Panc1 (cell line): ENCODE data around the gene NEO1. TPM values are rescaled to one million over a fixed set of nuclear protein-coding genes. Genes with fewer than 3 reads are reported as not detected.

Experiments used
- ATAC-seq: fragments of 200-7000 bp; cut with Tn5 transposase; 2 replicates; pipeline ENCODE4 v1.9.1; 2020; ENCODE audit warnings: mild to moderate bottlenecking, moderate library complexity
- BruUV-seq: library from RNA; stranded (reverse); fragments of 400-500 nt; replicated peaks from 2 replicates; lab custom pipeline; 2021; lab: Mats Ljungman, UMichigan
- CTCF ChIA-PET: fragments of 300-600 bp; sonication (Branson Sonifier 250); formaldehyde crosslinking; loops from one replicate; lab custom pipeline; 2022; ENCODE audit warnings: antibody characterized with exemption; lab: Charles Lee
- POLR2A ChIA-PET: fragments of 300-600 bp; sonication (Branson Sonifier 250); formaldehyde crosslinking; loops from one replicate; lab custom pipeline; 2022; ENCODE audit warnings: antibody characterized with exemption; lab: Charles Lee
- DNase-seq: peaks from one replicate; pipeline ENCODE4 v3.0.0-alpha.2; 2010; ENCODE audit warnings: low read depth, low spot score
- H3K27ac ChIP-seq: 2 replicates; pipeline ENCODE4 v1.5.1; 2011; ENCODE audit warnings: mild to moderate bottlenecking, low read length, inconsistent platforms
- H3K27me3 ChIP-seq: fragments of 200-500 bp; sonication (Bioruptor generic); 2 replicates; pipeline ENCODE4 v1.6.0; 2014; ENCODE audit warnings: low read length, inconsistent platforms; ENCODE audit not compliant: control insufficient read depth, insufficient read depth
- H3K36me3 ChIP-seq: fragments of 200-500 bp; sonication (Bioruptor generic); 2 replicates; pipeline ENCODE4 v1.5.1; 2014; ENCODE audit warnings: inconsistent platforms, mild to moderate bottlenecking, low read length, moderate library complexity; ENCODE audit not compliant: control insufficient read depth, insufficient read depth
- H3K4me1 ChIP-seq: 2 replicates; pipeline ENCODE4 v1.5.1; 2011; ENCODE audit warnings: inconsistent platforms, mild to moderate bottlenecking, low read length, moderate library complexity; ENCODE audit not compliant: control insufficient read depth, insufficient read depth
- H3K4me3 ChIP-seq, 2 experiments: 2 replicates each; pipeline ENCODE4 v1.5.1; 2011 to 2012; ENCODE audit warnings: low read depth in 2 of 2, low read length in 2 of 2, mild to moderate bottlenecking in 2 of 2, inconsistent platforms in 1 of 2, moderate library complexity in 1 of 2
- H3K9me3 ChIP-seq: fragments of 200-500 bp; sonication (Bioruptor generic); 2 replicates; pipeline ENCODE4 v1.5.1; 2014; ENCODE audit warnings: low read depth, mild to moderate bottlenecking, inconsistent platforms, low read length, moderate library complexity; ENCODE audit not compliant: control insufficient read depth, insufficient read depth
- CTCF ChIP-seq: fragments of 450-650 bp; IDR thresholded peaks from 2 replicates; pipeline ENCODE4 v1.5.1; 2017; ENCODE audit warnings: mild to moderate bottlenecking
- POLR2AphosphoS5 ChIP-seq: IDR thresholded peaks from 2 replicates; pipeline ENCODE4 v1.6.1; 2012; ENCODE audit warnings: mild to moderate bottlenecking, low read depth, low read length, moderate library complexity
- REST ChIP-seq, 2 experiments: IDR thresholded peaks; 2 replicates each; pipeline ENCODE4 v1.6.1; 2011 to 2012; ENCODE audit warnings: low read depth in 2 of 2, control low read depth in 1 of 2, low read length in 1 of 2, mild to moderate bottlenecking in 1 of 2, moderate library complexity in 1 of 2; ENCODE audit not compliant: insufficient read depth in 1 of 2
- SIN3A ChIP-seq: IDR thresholded peaks from 2 replicates; pipeline ENCODE4 v1.6.1; 2012; ENCODE audit warnings: low read depth, mild to moderate bottlenecking, low read length, moderate library complexity, borderline replicate concordance; ENCODE audit not compliant: insufficient read depth
- TCF7L2 ChIP-seq: IDR thresholded peaks from 2 replicates; pipeline ENCODE4 v1.6.1; 2011; ENCODE audit warnings: mild to moderate bottlenecking, low read depth, low read length, inconsistent platforms
- in situ Hi-C: cut with HindIII; loops from 2 replicates; pipeline ENCODE4 v1.10.0; 2016; ENCODE audit warnings: low sequenced_read_pairs, low pct_unique_long_range_greater_than_20kb
- intact Hi-C: fragments of 100-400 bp; cut with micrococcal nuclease; formaldehyde crosslinking; loops from one replicate; pipeline ENCODE4 v1.10.0; 2022; ENCODE audit not compliant: unreplicated experiment
- total RNA-seq: library from RNA; stranded (reverse); gene quantifications from one replicate; pipeline ENCODE4 v1.2.1, GENCODE V29; 2021; ENCODE audit not compliant: unreplicated experiment

Gene NEO1
- total RNA-seq, 1 experiment from 2014 or later, result 7.5 TPM

- POLR2A ChIA-PET, result no interaction called here
- DNase-seq, result no peak
- in situ Hi-C loops (no loop called here), intact Hi-C loops (no loop called here)
- BruUV-seq, result no TSS peak
- no peaks in the 10 kb centered on the region for H3K36me3 ChIP-seq
- ATAC-seq, result no peak
- H3K27me3 ChIP-seq, result no peaks in the 10 kb centered on the region
- CTCF ChIA-PET, result no interaction called here
- H3K9me3 ChIP-seq, result no peaks in the 10 kb centered on the region; the same call in none of the 2 replicates
- no peak overlapping the region for H3K27ac ChIP-seq
- TF ChIP-seq SIN3A (no peak), CTCF (no peak), POLR2AphosphoS5 (no peak), TCF7L2 (no peak), REST (IDR thresholded peaks at IDR 0.05; ENCODE audit: insufficient read depth in 1 of 2, low read depth in 2 of 2, low read length in 1 of 2) (no peak)
- H3K4me1 ChIP-seq, result no peaks in the 10 kb centered on the region
- no peak overlapping the region for H3K4me3 ChIP-seq
Measured at GRCh38 chr15:73153447-73153846, 101.2 kb downstream of the NEO1 start.

GRCh38 chr15:73156431-73157191 lies 104.3 kb downstream of the NEO1 start:
- Histone ChIP-seq H3K4me3 (no peak overlapping the region), H3K27ac (no peak overlapping the region), H3K9me3 (no peaks in the 10 kb centered on the region; the same call in 1 of the 2 replicates), H3K4me1 (no peaks in the 10 kb centered on the region), H3K27me3 (no peaks in the 10 kb centered on the region; the same call in 1 of the 2 replicates), H3K36me3 (no peaks in the 10 kb centered on the region)
- ATAC-seq (no peak), DNase-seq (no peak)
- in situ Hi-C loops (no loop called here), intact Hi-C loops (no loop called here)
- ChIA-PET CTCF (no interaction called here), POLR2A (no interaction called here)
- TF ChIP-seq CTCF (no peak), TCF7L2 (no peak), SIN3A (no peak), POLR2AphosphoS5 (no peak), REST (IDR thresholded peaks at IDR 0.05; ENCODE audit: insufficient read depth in 1 of 2, low read depth in 2 of 2, low read length in 1 of 2) (no peak)
- BruUV-seq, result no TSS peak
